Loucy (cell line): ENCODE results near the gene TAS2R13.

Source experiments
- CTCF ChIP-seq: fragments of 200-600 bp; sonication (generic); conservative IDR thresholded peaks from 2 replicates; pipeline ENCODE4 v1.5.1; 2014; ENCODE audit warnings: mild to moderate bottlenecking, antibody characterized with exemption, low read length
- EZH2phosphoT487 ChIP-seq: fragments of 200-600 bp; IDR thresholded peaks from 2 replicates; pipeline ENCODE4 v1.6.1; 2018; ENCODE audit warnings: antibody characterized with exemption, mild to moderate bottlenecking, moderate library complexity, borderline replicate concordance

- TF ChIP-seq CTCF = no peak
- no peak for TF ChIP-seq EZH2phosphoT487
These were observed 25.2 kb downstream of the TAS2R13 start, which contains the start of gene PRH1 for GRCh38 chr12:10884086-10884725.
